SK-N-SH (cell line): Measurements from ENCODE around the gene NBPF1. TPM values are rescaled to one million over a fixed set of nuclear protein-coding genes. Genes with fewer than 3 reads are reported as not detected.
"Not testable (repeated sequence)": the region's sequence is repeated elsewhere in the genome, so short reads cannot be mapped to it uniquely, and the experiment has no call there.

Source experiments
- CTCF ChIA-PET: fragments of 300-600, 350-600 bp; formaldehyde crosslinking; extraction: SDS; loops from one replicate; lab custom pipeline; 2021; lab: Yijun Ruan, JAX
- POLR2A ChIA-PET: fragments of 350-600 bp; sonication (Branson Sonifier 250); formaldehyde crosslinking; extraction: SDS; loops from one replicate; lab custom pipeline; 2020; ENCODE audit warnings: antibody characterized with exemption, inconsistent platforms; lab: Yijun Ruan, JAX
- DNase-seq: peaks from one replicate; pipeline ENCODE4 v3.0.0; 2012
- H2AFZ ChIP-seq: fragments of 200-600 bp; sonication (generic); 2 replicates; pipeline ENCODE4 v1.8.1; 2016; ENCODE audit warnings: antibody characterized with exemption, mild to moderate bottlenecking, low read depth
- H3F3A ChIP-seq: fragments of 200-600 bp; sonication (generic); replicated peaks from 2 replicates; pipeline ENCODE3; 2016; ENCODE audit warnings: antibody characterized with exemption, mild to moderate bottlenecking; ENCODE audit not compliant: insufficient read depth
- H3K27ac ChIP-seq, 2 experiments: fragments of 200-500 bp in 1 of 2; fragments of 200-600 bp in 1 of 2; sonication (Bioruptor generic) in 1 of 2; sonication (generic), shearing (Covaris generic) in 1 of 2; 2 replicates each; pipeline versions ENCODE4 v1.5.1 to v1.6.1; 2014 to 2016; ENCODE audit warnings: low read depth in 2 of 2, inconsistent platforms in 1 of 2, low read length in 1 of 2, mild to moderate bottlenecking in 1 of 2, mixed read lengths in 1 of 2
- H3K27me3 ChIP-seq: fragments of 200-600 bp; sonication (generic), shearing (Covaris generic); 2 replicates; pipeline ENCODE4 v1.6.1; 2016; ENCODE audit warnings: mixed run types; ENCODE audit not compliant: insufficient read depth
- H3K36me3 ChIP-seq, 2 experiments: fragments of 200-500 bp in 1 of 2; fragments of 200-600 bp in 1 of 2; sonication (Bioruptor generic) in 1 of 2; sonication (generic) in 1 of 2; replicated peaks in 1 of 2; 2 replicates each; pipeline versions ENCODE3 to v1.5.1; 2014 to 2016; ENCODE audit warnings: low read length in 1 of 2, mild to moderate bottlenecking in 1 of 2; ENCODE audit not compliant: insufficient read depth in 2 of 2, control insufficient read depth in 1 of 2
- H3K4me1 ChIP-seq, 2 experiments: fragments of 200-500 bp in 1 of 2; fragments of 200-600 bp in 1 of 2; sonication (Bioruptor generic) in 1 of 2; sonication (generic), shearing (Covaris generic) in 1 of 2; 2 replicates each; pipeline versions ENCODE4 v1.5.1 to v1.6.1; 2014 to 2016; ENCODE audit warnings: low read depth in 1 of 2, low read length in 1 of 2, mixed run types in 1 of 2; ENCODE audit not compliant: insufficient read depth in 2 of 2, control insufficient read depth in 1 of 2
- H3K4me2 ChIP-seq: fragments of 200-600 bp; sonication (generic), shearing (Covaris generic); 2 replicates; pipeline ENCODE4 v1.6.1; 2017; ENCODE audit warnings: mixed run types
- H3K4me3 ChIP-seq, 2 experiments: fragments of 200-500 bp in 1 of 2; fragments of 200-600 bp in 1 of 2; sonication (Bioruptor generic) in 1 of 2; sonication (generic), shearing (Covaris generic) in 1 of 2; 2 replicates each; pipeline versions ENCODE4 v1.5.1 to v1.8.1; 2014 to 2016; ENCODE audit warnings: low read depth in 2 of 2, inconsistent platforms in 1 of 2, low read length in 1 of 2, mild to moderate bottlenecking in 1 of 2, mixed read lengths in 1 of 2, moderate library complexity in 1 of 2
- H3K79me2 ChIP-seq: fragments of 200-600 bp; sonication (generic); 2 replicates; pipeline ENCODE4 v1.8.1; 2017; ENCODE audit warnings: mild to moderate bottlenecking; ENCODE audit not compliant: insufficient read depth
- H3K9ac ChIP-seq: fragments of 200-600 bp; sonication (generic); 2 replicates; pipeline ENCODE4 v1.6.1; 2017; ENCODE audit warnings: mixed run types
- H3K9me2 ChIP-seq: fragments of 200-600 bp; sonication (generic); 2 replicates; pipeline ENCODE4 v1.6.1; 2017; ENCODE audit warnings: mixed run types
- H3K9me3 ChIP-seq: fragments of 200-600 bp; sonication (generic); 2 replicates; pipeline ENCODE4 v1.6.1; 2017; ENCODE audit warnings: mixed run types, mild to moderate bottlenecking, moderate library complexity
- H4K20me1 ChIP-seq: fragments of 200-600 bp; sonication (generic); 2 replicates; pipeline ENCODE4 v1.6.1; 2017; ENCODE audit warnings: mild to moderate bottlenecking, mixed run types; ENCODE audit not compliant: insufficient read depth
- FOXJ3 ChIP-seq: sonication (generic); formaldehyde crosslinking; IDR thresholded peaks from 2 replicates; pipeline ENCODE4 v1.5.1; 2020; ENCODE audit warnings: mild to moderate bottlenecking, missing genetic modification reagents
- FOXM1 ChIP-seq: IDR thresholded peaks from 2 replicates; pipeline ENCODE4 v1.4.0; 2012; ENCODE audit warnings: low read depth, mild to moderate bottlenecking
- GABPA ChIP-seq: IDR thresholded peaks from 2 replicates; pipeline ENCODE4 v1.4.0; 2012; ENCODE audit warnings: low read depth, mild to moderate bottlenecking
- GATA2 ChIP-seq: sonication (generic); formaldehyde crosslinking; IDR thresholded peaks from 2 replicates; pipeline ENCODE4 v1.5.0; 2020; ENCODE audit warnings: mild to moderate bottlenecking, missing genetic modification reagents
- IRF3 ChIP-seq: fragments of 150-350 bp; IDR thresholded peaks from 2 replicates; pipeline ENCODE4 v1.6.1; 2016; ENCODE audit warnings: mild to moderate bottlenecking, low read depth, low read length
- JUND ChIP-seq: IDR thresholded peaks from 2 replicates; pipeline ENCODE4 v1.4.0; 2012
- PBX3 ChIP-seq: IDR thresholded peaks from 2 replicates; pipeline ENCODE4; 2012
- POLR2AphosphoS5 ChIP-seq: IDR thresholded peaks from 2 replicates; pipeline ENCODE4 v1.6.1; 2012; ENCODE audit warnings: low read depth, low read length
- RCOR1 ChIP-seq: fragments of 150-350 bp; IDR thresholded peaks from 2 replicates; pipeline ENCODE4 v1.6.1; 2017; ENCODE audit warnings: antibody characterized with exemption, low read length
- RXRA ChIP-seq: IDR thresholded peaks from 2 replicates; pipeline ENCODE4 v1.4.0; 2012; ENCODE audit warnings: low read depth, mild to moderate bottlenecking, borderline replicate concordance
- SMC3 ChIP-seq: IDR thresholded peaks from 2 replicates; pipeline ENCODE4 v1.6.1; 2012; ENCODE audit warnings: low read depth, low read length, improper control_type of control experiment
- USF1 ChIP-seq: IDR thresholded peaks from 2 replicates; pipeline ENCODE4 v1.4.0; 2012; ENCODE audit warnings: low read depth, borderline replicate concordance
- WGBS: methylation state at CpG from one replicate; pipeline ENCODE4 v1.1.6; 2017; ENCODE audit warnings: low lambda C conversion rate; 5-methylcytosine and 5-hydroxymethylcytosine counted together
- polyA plus RNA-seq, 3 experiments: library from polyadenylated mRNA; depleted of rRNA; stranded (reverse); fragments of >200 nt; gene quantifications; 2 replicates each; pipeline ENCODE4 v1.2.3, GENCODE V29; 2012

NBPF1 gene
- polyA plus RNA-seq, 1 of the 3 experiments (the other 2 are of a cell fraction) = 29.8 TPM

- H3K4me1 ChIP-seq = peaks cover 3 to 10% of the 10 kb centered on the region in 2 experiments; a peak in 3 of 4 replicates
- no peak overlapping the region for H2AFZ ChIP-seq
- WGBS = 82% methylated on average over 12 of the region's 12 CpGs
- H3K27me3 ChIP-seq = no peaks in the 10 kb centered on the region
- no peaks in the 10 kb centered on the region for H3F3A ChIP-seq
- no peak overlapping the region for H3K9ac ChIP-seq
- peaks cover 32% of the 10 kb centered on the region for H3K79me2 ChIP-seq
- H3K27ac ChIP-seq = no peak overlapping the region
- ChIA-PET POLR2A (no interaction called here), CTCF (interaction anchor here (0.8 to 2.0 kb wide), 4 partner anchors 12 to 98 kb away, joined by 3 to 11 read pairs (median 6); no protein-coding TSS in a partner anchor)
- H3K9me2 ChIP-seq = no peaks in the 10 kb centered on the region
- H3K4me2 ChIP-seq = no peak overlapping the region
- DNase-seq = no peak
- H3K36me3 ChIP-seq = peaks cover 39 to 41% of the 10 kb centered on the region in 2 experiments
- TF ChIP-seq PBX3 (no peak), IRF3 (peak; percentile 2; the same call in 1 of the 2 replicates)
- H4K20me1 ChIP-seq = no peaks in the 10 kb centered on the region
- no peaks in the 10 kb centered on the region for H3K9me3 ChIP-seq
- H3K4me3 ChIP-seq = no peak overlapping the region
Observed at GRCh38 chr1:16605532-16606505, 7.5 kb downstream of the NBPF1 start.

- H3K36me3 ChIP-seq = peaks cover 39 to 41% of the 10 kb centered on the region in 2 experiments
- no peak for DNase-seq
- no peak overlapping the region for H2AFZ ChIP-seq
- ChIA-PET POLR2A (no interaction called here), CTCF (interaction anchor here (0.8 to 2.0 kb wide), 4 partner anchors 12 to 99 kb away, joined by 3 to 11 read pairs (median 6); no protein-coding TSS in a partner anchor)
- H3K9ac ChIP-seq = no peak overlapping the region
- H3K4me1 ChIP-seq = peaks cover 3 to 10% of the 10 kb centered on the region in 2 experiments; a peak in 3 of 4 replicates
- no peak overlapping the region for H3K4me2 ChIP-seq
- no peaks in the 10 kb centered on the region for H3F3A ChIP-seq
- H3K9me3 ChIP-seq = no peaks in the 10 kb centered on the region
- no peak for TF ChIP-seq RXRA
- no peak for TF ChIP-seq GATA2
- TF ChIP-seq FOXJ3 = no peak
- TF ChIP-seq GABPA = no peak
- no peak for TF ChIP-seq POLR2AphosphoS5
- no peak for TF ChIP-seq SMC3
- TF ChIP-seq FOXM1 = no peak
- no peak for TF ChIP-seq RCOR1
- no peak for TF ChIP-seq USF1
- TF ChIP-seq JUND = no peak
- H3K27me3 ChIP-seq = no peaks in the 10 kb centered on the region
- no peaks in the 10 kb centered on the region for H3K9me2 ChIP-seq
- no peak overlapping the region for H3K27ac ChIP-seq
- H3K79me2 ChIP-seq = peaks cover 25% of the 10 kb centered on the region
- 86% methylated on average over 1 of the region's 1 CpG for WGBS
- no peak overlapping the region for H3K4me3 ChIP-seq
- H4K20me1 ChIP-seq = no peaks in the 10 kb centered on the region
Observed at GRCh38 chr1:16605213-16605525, 8.2 kb downstream of the NBPF1 start.

- H3K4me3 ChIP-seq, H2AFZ ChIP-seq, H3F3A ChIP-seq, H3K9me3 ChIP-seq, POLR2A ChIA-PET, H3K27ac ChIP-seq, H3K27me3 ChIP-seq, DNase-seq, H3K4me1 ChIP-seq, H3K9me2 ChIP-seq, H4K20me1 ChIP-seq, H3K4me2 ChIP-seq, H3K9ac ChIP-seq: not testable (repeated sequence)
- 98% methylated on average over 1 of the region's 2 CpGs for WGBS
- CTCF ChIA-PET = interaction anchor here (0.9 to 2.0 kb wide), 5 partner anchors 13 to 105 kb away, joined by 3 to 11 read pairs (median 6); no protein-coding TSS in a partner anchor
- H3K79me2 ChIP-seq = peaks cover 20% of the 10 kb centered on the region
- peaks cover 39 to 41% of the 10 kb centered on the region in 2 experiments for H3K36me3 ChIP-seq
Observed at GRCh38 chr1:16604514-16605212, 8.7 kb downstream of the NBPF1 start.

GRCh38 chr1:16603623-16604022, 9.7 kb downstream of the NBPF1 start:
- POLR2A ChIA-PET, H3K4me2 ChIP-seq, H3K9ac ChIP-seq, H3F3A ChIP-seq, H3K27ac ChIP-seq, DNase-seq, H3K9me3 ChIP-seq, H3K4me3 ChIP-seq, H4K20me1 ChIP-seq, H3K9me2 ChIP-seq, H3K4me1 ChIP-seq, H3K27me3 ChIP-seq, H2AFZ ChIP-seq, H3K79me2 ChIP-seq: not testable (repeated sequence)
- 100% methylated on average over 2 of the region's 2 CpGs for WGBS
- H3K36me3 ChIP-seq = peaks cover 41 to 42% of the 10 kb centered on the region in 2 experiments
- CTCF ChIA-PET = interaction anchor here (1.2 to 2.2 kb wide), 5 partner anchors 9 to 106 kb away, joined by 6 to 12 read pairs (median 6); partner anchors contain the start of gene NBPF1
